ENCODE data around the gene HMGCS2. TPM values are rescaled to one million over a fixed set of nuclear protein-coding genes. Genes with fewer than 3 reads are reported as not detected.
A peak's percentile ranks its signal among the peaks of the same experiment; 100 is the strongest.

Gene HMGCS2
- total RNA-seq, 1 donor from 2014 or later, result not detected

- no peaks in the 10 kb centered on the region for H3K4me1 ChIP-seq
- no peaks in the 10 kb centered on the region for H3K36me3 ChIP-seq
- H3K9ac ChIP-seq, result no peak overlapping the region
- no peaks in the 10 kb centered on the region for H3K27me3 ChIP-seq
- Mint-ChIP-seq H3K27me3 (ENCODE audit: insufficient read depth, low read depth) (peaks cover 10% of the 10 kb centered on the region), H3K27ac (no peak overlapping the region), H3K36me3 (no peaks in the 10 kb centered on the region), H3K4me1 (peaks cover 19% of the 10 kb centered on the region), H3K9me3 (no peaks in the 10 kb centered on the region), H3K4me3 (no peak overlapping the region)
- no peak overlapping the region for H3K4me2 ChIP-seq
- no peak overlapping the region for H3K4me3 ChIP-seq
- peak overlapping the region; percentile 40 for H2AFZ ChIP-seq (replicated peaks)
- no peak overlapping the region for H3K27ac ChIP-seq
- DNase-seq (ENCODE audit: low spot score), result no peak
- TF ChIP-seq CTCF (IDR thresholded peaks at IDR 0.05) (no peak), EZH2 (IDR thresholded peaks at IDR 0.05) (no peak), EZH2phosphoT487 (IDR thresholded peaks at IDR 0.05) (no peak)
- H3K79me2 ChIP-seq (ENCODE audit: low read depth), result no peaks in the 10 kb centered on the region
- H3K9me3 ChIP-seq (ENCODE audit: low read depth), result no peaks in the 10 kb centered on the region
- no peaks in the 10 kb centered on the region for H3F3A ChIP-seq (ENCODE audit: low read depth)
- no peaks in the 10 kb centered on the region for H4K20me1 ChIP-seq (ENCODE audit: low read depth)
Observed at GRCh38 chr1:119797162-119797561, 28.5 kb upstream of the HMGCS2 start.

GRCh38 chr1:119795261-119796200 is 26.8 kb upstream of the HMGCS2 start:
- H3K27ac Mint-ChIP-seq, result peak overlapping the region; percentile 77

GRCh38 chr1:119794876-119795240 is 26.2 kb upstream of the HMGCS2 start:
- H3K9me3 Mint-ChIP-seq, result no peaks in the 10 kb centered on the region

More at GRCh38 chr1:119795261-119796200, 26.8 kb upstream of the HMGCS2 start:
- Histone ChIP-seq H2AFZ (replicated peaks) (no peak overlapping the region), H4K20me1 (ENCODE audit: low read depth) (no peaks in the 10 kb centered on the region), H3K9me3 (ENCODE audit: low read depth) (no peaks in the 10 kb centered on the region), H3K4me1 (peaks cover 2% of the 10 kb centered on the region), H3K27me3 (no peaks in the 10 kb centered on the region), H3K27ac (no peak overlapping the region), H3K79me2 (ENCODE audit: low read depth) (no peaks in the 10 kb centered on the region), H3K4me2 (no peak overlapping the region), H3K36me3 (no peaks in the 10 kb centered on the region), H3K4me3 (no peak overlapping the region), H3K9ac (no peak overlapping the region), H3F3A (ENCODE audit: low read depth) (no peaks in the 10 kb centered on the region)
- Mint-ChIP-seq H3K4me1 (peaks cover 26% of the 10 kb centered on the region), H3K36me3 (no peaks in the 10 kb centered on the region), H3K9me3 (no peaks in the 10 kb centered on the region), H3K27me3 (ENCODE audit: insufficient read depth, low read depth) (peaks cover 10% of the 10 kb centered on the region), H3K4me3 (no peak overlapping the region)
- TF ChIP-seq EZH2 (IDR thresholded peaks at IDR 0.05) (no peak), EZH2phosphoT487 (IDR thresholded peaks at IDR 0.05) (no peak), CTCF (IDR thresholded peaks at IDR 0.05) (no peak)
- no peak for DNase-seq (ENCODE audit: low spot score)

More at GRCh38 chr1:119794876-119795240, 26.2 kb upstream of the HMGCS2 start:
- H3K36me3 Mint-ChIP-seq, result no peaks in the 10 kb centered on the region
- peaks cover 30% of the 10 kb centered on the region for H3K4me1 Mint-ChIP-seq
- peaks cover 2% of the 10 kb centered on the region for H3K4me1 ChIP-seq
- no peaks in the 10 kb centered on the region for H3F3A ChIP-seq (ENCODE audit: low read depth)
- no peak overlapping the region for H3K4me3 ChIP-seq
- no peaks in the 10 kb centered on the region for H3K9me3 ChIP-seq (ENCODE audit: low read depth)
- no peak overlapping the region for H2AFZ ChIP-seq (replicated peaks)
- no peak overlapping the region for H3K9ac ChIP-seq
- H3K27me3 Mint-ChIP-seq (ENCODE audit: insufficient read depth, low read depth), result peaks cover 10% of the 10 kb centered on the region
- no peak overlapping the region for H3K27ac Mint-ChIP-seq
- H3K79me2 ChIP-seq (ENCODE audit: low read depth), result no peaks in the 10 kb centered on the region
- no peaks in the 10 kb centered on the region for H3K27me3 ChIP-seq
- H3K36me3 ChIP-seq, result no peaks in the 10 kb centered on the region
- H3K27ac ChIP-seq, result no peak overlapping the region
- TF ChIP-seq EZH2 (IDR thresholded peaks at IDR 0.05) (no peak), EZH2phosphoT487 (IDR thresholded peaks at IDR 0.05) (no peak), CTCF (IDR thresholded peaks at IDR 0.05) (no peak)
- H4K20me1 ChIP-seq (ENCODE audit: low read depth), result no peaks in the 10 kb centered on the region
- no peak overlapping the region for H3K4me2 ChIP-seq
- no peak overlapping the region for H3K4me3 Mint-ChIP-seq
- no peak for DNase-seq (ENCODE audit: low spot score)
